HG02943 (cell line): ENCODE results near the gene NAA15.
"Not testable (repeated sequence)": the region's sequence is repeated elsewhere in the genome, so short reads cannot be mapped to it uniquely, and the experiment has no call there.

Experiments
- ATAC-seq: cut with Tn5 transposase; IDR thresholded peaks from one replicate; pipeline ENCODE4 v1.9.1; 2021; ENCODE audit warnings: mild to moderate bottlenecking, low read depth, moderate library complexity; ENCODE audit not compliant: unreplicated experiment

NAA15 gene

DNA sequence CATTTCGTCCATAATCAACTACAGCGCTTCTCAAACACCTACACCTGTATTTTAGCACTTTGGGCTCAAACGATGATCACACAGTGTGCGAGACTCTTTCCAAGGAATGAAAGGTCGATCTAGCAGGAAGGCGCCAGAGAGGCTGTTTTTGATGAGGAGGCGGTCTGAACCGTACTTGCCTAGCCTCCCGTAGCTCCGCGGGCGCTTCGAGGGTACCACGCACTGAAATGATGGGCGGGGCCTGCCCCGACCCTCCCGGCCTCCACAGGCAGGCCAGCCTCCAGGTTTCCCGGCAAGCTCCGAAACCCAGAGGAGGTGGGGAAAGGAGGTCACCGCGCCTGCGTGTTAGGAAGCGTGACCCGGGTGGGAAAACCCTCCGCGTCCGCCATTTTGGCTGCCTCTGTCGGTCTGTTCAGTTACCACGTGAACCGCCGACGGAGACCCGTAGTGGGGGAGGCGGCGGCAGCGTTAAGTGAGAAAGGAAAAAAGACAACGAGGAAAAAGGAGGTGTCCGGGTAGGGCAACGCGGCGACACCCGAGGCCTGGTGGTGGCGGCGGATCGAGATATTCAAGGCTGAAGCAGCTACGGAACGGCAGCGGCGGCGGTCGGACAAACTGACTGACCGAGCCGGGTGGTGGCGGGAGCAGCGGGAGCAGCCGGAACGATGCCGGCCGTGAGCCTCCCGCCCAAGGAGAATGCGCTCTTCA, at the start of gene NAA15:
Gene NAA15, plus strand, starts transcription at position 393 of the 708 bp plus-strand sequence. Its CDS starts 273 bp downstream, at position 666.
- ATAC-seq, result peak; percentile 85

DNA sequence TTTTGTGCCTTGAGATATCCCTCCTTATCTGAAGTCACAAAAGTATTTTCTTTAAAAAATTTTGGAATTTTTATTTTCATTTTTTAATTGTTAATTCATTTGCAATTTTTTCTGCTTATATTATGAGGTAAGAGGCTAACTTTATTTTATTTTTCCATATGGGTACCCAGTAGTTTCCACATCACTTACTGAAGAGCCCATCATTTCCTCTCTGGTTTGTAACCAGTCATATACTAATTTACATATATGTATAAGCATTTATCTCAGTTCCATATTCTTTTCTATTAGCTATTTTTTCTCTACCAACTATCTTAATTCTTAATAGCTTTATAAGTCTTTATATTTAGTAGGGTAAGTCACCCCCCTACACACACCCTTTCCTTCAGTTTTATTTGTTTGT, 48.3 kb upstream of the NAA15 start:
- ATAC-seq, result no peak

DNA sequence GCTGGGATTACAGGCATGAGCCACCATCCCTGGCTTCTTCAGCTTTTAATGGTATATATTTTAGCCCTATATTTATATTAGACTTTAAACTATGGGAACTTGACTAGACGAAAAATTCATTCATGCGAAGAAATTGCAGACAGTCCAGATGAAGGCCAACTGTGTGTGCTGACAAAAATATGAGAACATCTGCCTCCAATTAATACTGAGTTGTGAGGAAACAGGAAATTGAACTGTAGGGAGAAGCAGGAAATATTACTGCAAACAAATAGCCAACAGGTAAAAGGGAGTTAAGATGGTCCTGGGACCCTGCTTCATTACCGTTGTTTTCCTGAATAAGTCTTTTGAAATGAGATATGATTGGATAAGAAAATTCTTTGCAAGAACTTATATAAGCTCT, 47.6 kb upstream of the NAA15 start:
- ATAC-seq, result no peak

DNA sequence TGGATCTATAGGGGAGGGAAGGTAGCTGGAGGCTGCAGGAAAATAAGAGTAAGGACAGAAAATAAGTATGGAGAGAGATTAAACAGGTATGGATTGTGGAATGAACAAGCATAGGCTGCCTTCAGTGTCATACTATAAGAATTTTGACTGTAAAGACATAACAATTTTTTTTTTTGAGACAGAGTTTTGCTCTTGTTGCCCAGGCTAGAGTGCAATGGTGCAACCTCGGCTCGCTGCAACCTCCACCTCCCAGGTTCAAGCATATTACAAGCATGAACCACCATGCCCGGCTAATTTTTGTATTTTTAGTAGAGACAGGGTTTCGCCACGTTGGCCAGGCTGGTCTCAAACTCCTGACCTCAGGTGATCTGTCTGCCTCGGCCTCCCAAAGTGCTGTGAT, 45.7 kb upstream of the NAA15 start:
- not testable (repeated sequence) for ATAC-seq

DNA sequence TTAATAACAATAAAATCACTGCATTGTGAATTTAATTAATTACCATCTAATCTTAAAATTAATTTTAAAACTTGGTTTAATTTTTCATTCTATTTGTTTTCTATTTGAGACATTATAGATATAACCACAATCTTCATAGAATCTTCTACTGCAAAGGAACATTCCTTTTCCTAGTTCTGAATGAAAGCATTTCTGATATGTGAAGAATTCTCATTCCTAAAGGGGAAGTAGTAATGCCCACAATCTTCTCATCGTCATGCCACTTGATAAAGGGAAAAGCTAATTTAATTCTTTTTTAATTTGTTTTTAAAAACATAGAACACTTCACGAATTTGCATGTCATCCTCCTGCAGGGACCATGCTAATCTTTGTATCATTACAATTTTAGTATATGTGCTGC, 45.0 kb upstream of the NAA15 start:
- no peak for ATAC-seq

DNA sequence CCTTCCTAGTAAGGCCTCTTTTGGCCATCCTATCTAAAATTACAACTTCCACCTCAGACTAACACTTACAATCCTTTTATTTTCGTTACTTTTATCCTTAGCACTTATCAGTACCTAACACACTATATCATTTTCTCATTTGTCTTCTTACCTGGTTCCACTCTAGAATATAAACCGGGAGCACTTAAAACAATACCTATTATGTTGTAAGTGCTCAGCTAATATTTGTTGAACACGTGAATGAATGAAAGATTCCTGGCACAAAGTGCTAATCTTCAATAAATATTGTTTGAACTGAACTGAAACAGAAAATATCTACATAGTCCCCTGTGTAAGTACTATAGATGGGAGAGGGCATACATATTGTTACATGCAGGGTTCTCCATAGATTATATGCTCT, 35.7 kb upstream of the NAA15 start:
- no peak for ATAC-seq

DNA sequence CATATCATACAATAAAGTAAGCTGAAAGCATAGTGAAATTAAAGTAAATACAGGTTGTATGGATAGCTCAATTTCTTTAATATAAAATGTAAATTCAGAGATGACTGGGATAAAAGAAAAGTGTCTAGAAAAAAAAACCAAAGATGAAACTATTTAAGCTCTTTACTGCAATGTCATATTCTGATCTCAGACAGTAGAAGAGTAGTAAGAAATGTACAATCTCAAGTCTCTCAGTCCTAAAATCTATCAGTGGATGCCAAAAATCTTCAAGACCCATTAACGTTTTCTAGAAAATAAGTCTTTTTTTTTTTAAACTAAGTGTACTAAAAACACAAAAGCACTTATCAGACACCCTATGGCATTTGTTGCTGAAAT, 35.1 kb upstream of the NAA15 start:
- ATAC-seq, result peak; percentile 1

DNA sequence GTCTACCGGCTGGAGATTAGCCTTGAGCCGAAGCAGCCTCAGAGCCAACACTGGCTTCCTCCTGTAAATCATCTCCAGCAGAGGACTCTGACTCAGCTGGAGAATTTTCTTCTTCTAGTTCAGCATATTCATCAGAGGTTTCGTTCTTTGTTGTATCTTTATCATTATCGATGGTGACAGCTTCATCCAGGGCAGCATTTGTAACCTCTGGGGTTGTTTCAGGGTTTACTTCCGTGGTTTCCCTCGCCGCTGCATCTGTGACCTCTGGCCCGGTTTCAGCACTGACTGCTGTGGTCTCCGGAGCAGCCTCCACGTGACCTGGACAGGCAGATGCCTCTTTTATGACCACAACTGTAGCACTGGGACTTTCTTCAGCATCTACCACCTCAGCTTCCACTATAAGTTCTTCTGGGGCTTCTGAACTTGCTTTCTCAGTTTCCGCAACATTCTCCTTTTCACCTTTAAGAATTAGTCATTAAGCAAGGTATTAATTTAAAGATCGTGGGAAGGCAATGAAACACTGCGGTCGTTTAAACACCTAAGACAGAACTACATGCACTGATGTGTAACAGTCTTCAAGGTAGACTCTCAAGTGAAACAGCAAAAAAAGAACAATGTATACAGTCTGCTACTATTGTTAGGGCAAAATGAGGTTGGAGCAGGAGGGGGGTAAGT, 34.6 kb upstream of the NAA15 start:
- peak; percentile 97 for ATAC-seq

DNA sequence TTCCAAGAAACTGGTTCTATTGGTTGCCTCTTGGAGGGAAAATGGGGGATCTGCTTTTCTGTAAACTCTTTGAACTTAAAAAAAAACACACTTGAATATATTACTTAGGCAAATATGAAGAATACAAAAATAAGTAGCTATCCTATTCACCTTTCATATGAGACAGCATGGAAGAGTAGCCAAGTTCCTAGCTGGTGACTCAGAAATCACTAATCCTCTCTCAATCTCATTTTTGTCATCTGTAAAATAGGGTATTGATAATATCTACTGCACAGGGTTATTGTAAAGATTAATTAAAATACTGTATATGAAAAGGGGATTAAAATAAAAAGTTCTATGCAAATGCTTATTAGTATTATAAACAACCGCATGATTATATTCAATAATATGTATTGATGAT, 34.0 kb upstream of the NAA15 start:
- ATAC-seq, result no peak

DNA sequence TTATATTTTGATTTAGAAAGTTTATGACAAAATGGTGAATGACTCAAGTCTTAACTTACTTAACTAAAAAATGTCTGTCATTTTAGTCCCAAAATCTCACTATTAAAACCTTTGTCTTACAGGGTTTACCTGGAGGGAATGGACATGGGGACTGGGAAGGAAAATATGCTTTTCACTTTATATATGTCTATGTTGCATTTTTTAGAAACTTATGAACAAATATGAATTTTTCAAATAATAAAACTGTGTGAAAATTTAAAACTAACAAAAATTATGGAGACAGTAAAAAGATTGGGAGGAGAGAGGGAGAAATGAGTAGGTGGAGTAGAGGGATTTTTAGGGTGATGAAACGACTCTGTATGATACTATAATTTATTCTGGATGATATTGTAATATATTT, 27.5 kb upstream of the NAA15 start:
- no peak for ATAC-seq

DNA sequence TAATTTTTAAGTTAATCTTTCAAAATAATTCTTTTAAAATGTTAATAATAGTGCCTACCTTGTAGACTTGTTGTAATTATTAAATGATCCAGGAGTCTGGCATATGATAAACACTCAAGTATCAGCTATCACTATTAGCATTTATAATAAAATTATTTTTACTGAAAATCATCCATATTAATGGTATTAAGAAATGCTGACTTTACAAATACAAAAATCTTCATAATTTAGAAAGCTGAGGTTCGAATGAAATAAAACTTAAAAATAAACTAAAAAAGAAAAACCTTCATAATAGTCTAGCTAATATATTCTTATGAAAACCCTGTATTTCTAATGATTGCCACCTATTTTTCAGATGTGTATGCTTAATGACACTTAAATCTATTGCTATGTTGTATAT, 26.5 kb upstream of the NAA15 start:
- ATAC-seq, result no peak

DNA sequence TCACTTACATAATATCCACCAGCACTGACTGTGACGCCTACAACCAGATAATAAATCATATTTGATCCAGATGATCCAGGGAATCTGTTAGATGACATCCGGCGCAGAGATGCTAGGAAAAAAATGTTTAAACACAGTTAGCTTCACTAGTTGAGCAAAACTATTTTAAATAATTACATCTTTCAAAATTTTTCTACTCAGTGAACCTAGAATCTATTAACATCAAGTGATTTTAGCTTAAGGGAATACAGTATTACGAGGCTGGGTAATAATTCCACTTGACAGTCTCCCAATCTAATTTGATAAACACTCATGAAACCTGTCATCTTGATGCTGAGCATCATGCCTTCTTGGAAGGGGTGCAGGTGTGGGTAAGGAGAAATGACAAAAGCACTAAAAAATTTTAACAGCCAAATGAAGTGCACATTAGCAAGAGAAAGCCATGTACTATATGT, 26.0 kb upstream of the NAA15 start:
- ATAC-seq, result no peak

DNA sequence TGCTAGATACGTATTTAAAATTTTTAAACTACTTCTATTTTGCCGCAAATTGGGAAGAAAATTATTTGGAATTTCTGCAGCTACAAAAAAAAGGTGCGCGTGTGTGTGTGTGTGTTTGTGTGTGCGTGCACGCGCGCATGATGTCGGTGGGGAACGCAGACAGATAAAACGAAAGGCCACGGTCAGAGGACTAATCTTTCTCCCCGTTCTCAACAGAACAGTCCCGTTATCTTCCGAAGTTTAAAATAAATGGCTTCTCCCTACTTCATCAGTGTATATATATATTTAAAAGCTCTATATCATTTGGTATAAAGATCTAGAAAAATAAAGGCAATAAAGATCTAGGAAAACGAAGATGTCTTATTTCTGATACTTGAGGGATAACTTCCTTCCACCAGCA, 22.8 kb upstream of the NAA15 start:
- ATAC-seq, result no peak

DNA sequence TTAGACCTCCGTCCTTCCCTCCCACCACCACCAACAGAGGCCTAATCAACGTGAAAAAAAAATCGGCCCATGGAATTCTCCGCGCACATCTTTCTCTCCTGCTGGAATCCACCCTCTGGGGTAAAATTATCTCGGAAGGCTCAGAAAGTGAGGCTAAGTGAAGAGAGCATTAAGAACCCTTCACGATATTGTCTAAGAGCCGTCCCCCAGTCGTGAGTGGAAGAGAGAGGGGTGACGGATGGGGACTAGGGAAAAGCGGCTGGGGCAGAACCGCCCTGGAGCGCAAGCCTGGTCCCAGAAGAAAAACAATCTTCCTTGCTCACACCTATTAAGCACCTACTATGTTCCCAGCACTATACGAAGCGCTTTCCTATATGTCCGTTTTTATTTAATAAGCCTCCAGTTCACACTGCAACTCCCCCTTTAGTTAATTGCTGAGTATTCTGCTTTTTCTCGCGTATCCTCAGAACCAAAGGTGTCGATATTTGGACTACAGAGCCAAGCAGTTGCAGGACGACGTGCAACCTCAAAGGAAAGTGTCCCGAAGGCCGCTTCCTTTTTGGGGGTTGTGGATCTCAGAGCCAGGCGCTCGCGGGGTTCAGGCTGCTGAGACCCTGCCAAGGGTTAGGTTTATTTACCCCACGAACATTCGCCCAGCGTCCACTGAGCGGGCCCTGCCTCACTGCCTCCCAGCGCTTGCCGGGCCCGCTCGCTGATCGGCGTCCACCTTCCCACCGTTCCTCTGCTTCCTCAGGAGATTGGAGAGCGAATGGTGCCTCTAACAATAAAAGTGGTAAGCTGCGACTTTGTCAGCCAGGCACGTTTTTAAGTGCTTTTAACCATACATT, 22.2 kb upstream of the NAA15 start:
- no peak for ATAC-seq

DNA sequence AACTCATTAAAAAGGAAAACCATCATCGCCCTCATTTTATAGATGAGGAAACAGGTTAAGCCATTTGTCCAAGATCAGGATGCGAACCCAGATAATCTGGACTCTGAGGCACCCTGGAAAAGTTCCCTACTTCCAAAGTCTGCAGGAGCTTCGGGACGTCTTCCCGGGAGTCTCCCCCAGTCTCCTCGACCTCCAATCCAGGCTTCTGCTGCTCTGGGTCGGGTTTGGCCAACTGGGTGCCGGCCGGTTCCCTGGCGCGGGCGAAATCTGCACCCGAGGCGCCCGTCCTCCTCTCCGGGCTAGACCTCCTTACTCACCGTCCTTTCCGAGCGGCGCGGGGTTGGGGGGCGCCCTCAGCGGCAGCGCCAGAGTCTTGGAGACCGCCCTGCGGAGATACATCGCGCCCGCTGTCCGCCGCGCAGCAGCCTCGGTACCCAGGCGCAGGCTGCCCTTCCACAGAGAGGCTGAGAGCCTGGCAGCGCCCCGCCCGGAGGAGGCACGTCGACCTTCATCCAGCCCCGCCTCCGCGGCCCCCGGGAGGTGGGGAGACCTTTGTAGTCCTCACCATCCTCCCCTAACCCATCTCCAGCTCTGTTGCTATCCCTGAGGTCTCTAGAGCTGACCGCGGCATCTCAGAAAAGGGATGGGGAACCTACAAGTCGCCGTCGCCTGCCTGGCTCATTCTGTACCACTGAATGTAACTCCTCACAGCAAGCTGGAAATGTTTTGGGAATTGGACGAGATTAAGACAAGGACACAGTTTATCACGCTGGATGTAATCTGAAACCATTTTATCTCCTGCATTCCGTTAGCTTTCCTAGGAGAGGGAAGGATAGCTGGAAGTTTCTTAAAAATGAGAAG, 21.3 kb upstream of the NAA15 start, which contains the start of gene MGARP:
Gene MGARP, minus strand, starts transcription at position 466 of the 861 bp plus-strand sequence. Its CDS starts 67 bp downstream, at position 399.
- ATAC-seq, result no peak

DNA sequence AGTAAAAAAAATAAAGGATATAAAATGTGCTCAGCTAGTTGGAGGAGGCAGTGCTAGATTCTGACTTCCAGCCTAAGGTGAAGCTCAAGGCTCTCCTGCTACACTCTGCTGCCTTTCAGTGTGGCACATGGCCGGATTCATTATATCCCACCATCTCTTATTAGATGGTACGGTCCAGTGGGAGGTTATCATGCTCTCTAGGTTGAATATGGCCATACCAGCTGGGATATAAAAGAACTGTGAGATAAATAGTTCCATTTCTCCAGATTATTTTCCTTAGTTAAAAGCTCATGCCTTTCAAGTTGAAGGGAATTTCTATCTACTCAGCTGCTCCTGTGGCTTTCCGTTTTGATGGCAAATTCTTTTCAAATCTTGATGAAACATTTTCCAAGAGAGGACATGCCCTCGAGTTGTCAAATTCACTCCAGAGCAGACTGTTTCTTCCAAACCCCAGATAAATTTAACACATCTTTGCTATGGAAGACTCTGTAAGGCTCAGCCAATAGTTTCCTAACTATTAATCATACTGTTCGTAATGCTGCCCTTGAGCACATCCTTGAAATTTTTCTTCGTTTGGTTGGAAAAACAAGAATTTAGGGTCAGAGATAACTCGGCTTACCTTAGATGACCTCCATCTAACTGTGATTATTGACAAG, 19.1 kb upstream of the NAA15 start:
- no peak for ATAC-seq

DNA sequence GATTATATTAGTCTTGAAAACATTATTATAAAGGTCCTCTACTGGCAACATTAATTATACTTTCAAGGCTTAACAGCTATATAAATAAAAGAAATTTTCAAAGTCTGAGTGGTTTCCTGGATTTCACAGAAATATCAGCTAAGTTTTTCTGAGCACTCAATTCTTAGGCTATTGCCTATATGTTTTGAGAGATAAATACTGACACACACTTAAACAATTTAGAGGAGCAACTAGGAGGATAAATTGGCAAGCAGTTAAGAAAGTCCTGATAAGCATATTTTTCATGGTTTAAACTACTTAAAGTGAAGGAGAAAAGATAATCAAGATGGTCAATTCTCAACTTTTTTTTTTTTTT, 18.6 kb upstream of the NAA15 start:
- no peak for ATAC-seq

DNA sequence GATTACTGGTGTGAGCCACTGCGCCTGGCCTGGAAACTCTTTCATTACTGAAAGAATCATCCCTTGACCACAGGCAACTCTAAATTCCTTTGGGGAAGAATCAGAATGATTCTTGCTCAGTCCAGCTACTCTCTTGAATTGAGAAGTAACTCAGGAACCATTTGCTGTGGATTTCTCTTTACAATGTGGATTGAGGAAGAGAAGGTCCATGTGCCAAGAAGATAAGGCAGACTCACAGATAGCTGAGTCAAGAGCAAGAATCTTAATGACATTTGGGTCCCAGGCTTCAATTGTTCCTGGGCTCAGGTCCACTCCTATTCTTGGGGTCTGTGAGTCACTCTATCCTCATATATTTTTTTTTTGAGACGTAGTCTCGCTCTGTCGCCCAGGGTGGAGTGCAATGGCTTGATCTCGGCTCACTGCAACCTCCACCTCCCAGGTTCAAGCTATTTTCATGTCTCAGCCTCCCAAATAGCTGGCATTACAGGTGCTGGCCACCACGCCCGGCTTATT, 15.1 kb upstream of the NAA15 start:
- no peak for ATAC-seq

DNA sequence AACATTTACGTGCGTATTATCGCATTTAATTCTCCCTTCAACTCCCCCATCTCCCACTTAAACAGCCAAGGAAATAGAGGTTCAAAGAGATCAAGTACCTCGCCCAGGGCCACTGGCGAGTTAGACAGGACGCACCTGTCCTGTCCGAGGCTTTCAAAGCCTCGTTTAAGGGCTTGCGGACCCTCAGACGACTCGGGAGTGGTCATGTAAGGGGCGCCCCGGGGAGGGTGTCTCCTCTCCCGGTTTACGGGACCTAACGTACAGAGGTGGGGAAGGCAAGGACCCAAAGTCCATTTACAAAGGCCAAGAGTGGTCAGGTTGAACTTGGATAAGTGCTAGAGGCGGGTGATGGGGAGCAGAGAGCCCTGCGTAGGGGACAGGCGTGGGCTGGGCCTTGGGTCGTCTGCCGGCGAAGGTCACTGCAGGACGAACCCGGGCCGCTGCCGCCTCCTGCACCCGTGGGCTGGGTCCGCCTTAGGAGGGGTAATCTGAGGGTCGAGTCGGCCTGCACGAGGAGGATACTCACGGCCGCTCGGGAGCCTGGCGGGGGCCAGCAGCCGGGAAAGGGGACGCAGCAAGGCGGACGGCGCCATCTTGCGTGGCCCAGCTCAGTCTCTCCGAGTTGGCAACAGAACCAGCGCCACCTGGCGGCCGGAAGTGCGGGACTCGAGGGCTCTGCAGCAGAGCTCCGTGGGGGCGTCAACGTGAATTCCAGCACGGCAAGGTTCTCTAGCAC, 5.9 kb upstream of the NAA15 start:
- peak; percentile 95 for ATAC-seq
